Activated T-helper 2 cell treated with anti-CD3 and anti-CD28 coated beads, Interferon-gamma antibody, Interleukin-2, Interleukin-4, amounts not matched to agents 10 μg/mL and 5 μg/mL and 100 μg/mL, durations not matched to agents 14 hours and 24 hours and 36 hours (primary cell): ENCODE results near the gene STOM. TPM values are rescaled to one million over a fixed set of nuclear protein-coding genes. Genes with fewer than 3 reads are reported as not detected.

Experiments used
- total RNA-seq: library from RNA; stranded (reverse); gene quantifications from 2 replicates; pipeline ENCODE4 v1.2.3, GENCODE V29; 2022

Gene STOM
- total RNA-seq, 1 donor from 2014 or later = 21.0 TPM

Other genes starting within 250 kb of the STOM start
- gene RAB14, start 168.4 kb downstream of the STOM start, total RNA-seq = 62.0 and 63.2 TPM in 2 replicates
- 1.1 and 1.9 TPM in 2 replicates for gene GSN, start 102.1 kb downstream of the STOM start, total RNA-seq
- not detected in 2 replicates for gene GGTA1, start 129.6 kb upstream of the STOM start, total RNA-seq